ENCODE results near the gene ARMC9.

ARMC9 gene

DNA sequence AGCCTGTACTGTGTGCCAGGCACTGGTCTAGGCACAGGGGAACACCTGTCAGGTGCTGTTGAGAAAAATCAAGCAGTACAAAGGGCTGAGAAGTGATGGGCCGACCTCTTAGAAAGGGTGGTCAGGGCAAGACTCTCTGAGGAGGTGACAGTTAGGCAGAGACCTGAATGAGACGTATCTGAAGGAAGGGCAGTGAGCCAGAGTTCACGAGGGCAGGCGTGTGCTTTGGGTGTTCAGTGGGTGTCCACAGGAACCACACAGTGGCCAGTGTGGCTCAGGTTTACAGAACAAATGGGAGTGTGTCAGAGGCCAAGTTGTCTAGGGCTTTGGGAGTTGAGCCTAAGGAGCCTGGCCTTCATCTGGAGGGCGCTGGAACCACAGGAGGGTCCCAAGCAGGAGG lies 6.2 kb downstream of the ARMC9 start:
- DNase-seq (ENCODE audit: low spot score) = no peak

DNA sequence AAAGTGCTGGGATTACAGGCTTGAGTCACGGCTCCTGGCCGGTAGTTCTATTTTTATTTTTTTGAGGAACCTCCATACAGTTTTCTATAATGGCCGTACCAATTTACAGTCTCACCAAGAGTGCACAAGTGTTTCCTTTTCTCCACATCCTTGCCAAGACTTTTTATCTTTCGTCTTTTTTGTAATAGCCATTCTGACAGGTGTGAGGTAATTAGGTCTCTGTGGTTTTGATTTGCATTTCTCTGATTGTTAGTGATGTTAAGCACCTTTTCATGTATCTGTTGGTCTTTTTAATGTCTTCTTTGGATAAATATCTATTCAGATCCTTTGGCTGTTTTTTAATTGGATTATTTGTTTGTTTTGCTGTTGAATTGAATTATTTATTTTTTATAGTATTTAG lies 9.3 kb downstream of the ARMC9 start:
- DNase-seq (ENCODE audit: low spot score) = no peak

DNA sequence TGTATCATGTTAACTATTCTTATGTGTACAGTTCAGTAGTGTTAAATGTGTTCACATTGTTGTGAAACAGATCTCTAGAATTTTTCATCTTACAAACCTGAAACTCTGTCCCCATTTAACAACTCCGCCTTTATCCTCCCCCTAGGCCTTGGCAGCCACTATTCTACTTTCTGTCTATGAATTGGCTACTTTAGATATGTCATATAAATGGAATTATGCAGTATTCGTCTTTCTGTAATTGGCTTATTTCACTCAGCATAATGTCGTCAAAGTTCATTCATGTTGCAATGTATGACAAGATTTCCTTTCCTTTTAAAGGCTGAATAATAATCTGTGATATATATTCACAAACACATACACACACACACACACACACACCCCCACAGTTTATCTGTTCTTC lies 12.4 kb downstream of the ARMC9 start:
- no peak for DNase-seq (ENCODE audit: low spot score)

DNA sequence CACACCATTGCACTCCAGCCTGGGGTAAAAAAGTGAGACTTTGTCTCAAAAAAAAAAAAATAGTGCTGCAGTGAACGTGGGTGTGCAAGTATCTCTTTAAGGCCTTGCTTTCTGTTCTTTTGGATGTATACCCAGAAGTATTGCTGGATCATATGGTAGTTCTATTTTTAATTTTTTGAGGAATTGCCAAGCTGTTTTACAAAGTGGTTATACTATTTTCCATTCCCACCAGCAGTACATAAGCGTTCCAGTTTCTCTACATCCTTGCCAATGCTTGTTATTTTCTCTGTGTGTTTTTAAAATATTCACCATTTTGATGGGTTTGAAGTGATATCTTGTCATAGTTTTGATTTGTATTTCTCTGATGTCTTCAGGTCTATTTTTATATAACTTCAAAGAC lies 13.1 kb downstream of the ARMC9 start:
- DNase-seq (ENCODE audit: low spot score) = no peak

DNA sequence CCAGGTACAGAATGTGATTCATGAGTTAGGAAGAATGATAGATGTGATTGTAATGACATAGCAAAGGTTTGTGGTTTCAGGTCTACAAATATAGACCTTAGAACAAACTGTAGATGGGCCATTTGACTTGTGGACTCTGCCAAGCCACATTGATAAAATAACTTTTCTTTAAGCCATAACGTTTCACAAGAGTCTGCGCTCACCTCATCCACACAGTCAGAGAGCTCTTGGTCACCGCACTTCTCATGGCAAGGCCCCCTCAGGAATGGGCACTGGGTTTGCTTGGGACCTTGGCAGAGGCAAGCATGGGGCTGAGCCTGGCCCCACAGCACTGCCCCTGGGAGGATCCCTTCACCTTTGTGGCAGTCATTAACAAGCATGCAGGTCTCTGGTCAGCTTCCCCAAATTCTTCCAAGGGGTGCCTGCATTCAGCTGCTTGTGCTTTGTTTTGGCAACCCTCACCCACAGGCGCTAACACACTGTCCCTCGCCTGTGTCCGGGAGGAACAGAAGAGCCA lies 14.0 kb downstream of the ARMC9 start:
- DNase-seq (ENCODE audit: low spot score) = no peak

DNA sequence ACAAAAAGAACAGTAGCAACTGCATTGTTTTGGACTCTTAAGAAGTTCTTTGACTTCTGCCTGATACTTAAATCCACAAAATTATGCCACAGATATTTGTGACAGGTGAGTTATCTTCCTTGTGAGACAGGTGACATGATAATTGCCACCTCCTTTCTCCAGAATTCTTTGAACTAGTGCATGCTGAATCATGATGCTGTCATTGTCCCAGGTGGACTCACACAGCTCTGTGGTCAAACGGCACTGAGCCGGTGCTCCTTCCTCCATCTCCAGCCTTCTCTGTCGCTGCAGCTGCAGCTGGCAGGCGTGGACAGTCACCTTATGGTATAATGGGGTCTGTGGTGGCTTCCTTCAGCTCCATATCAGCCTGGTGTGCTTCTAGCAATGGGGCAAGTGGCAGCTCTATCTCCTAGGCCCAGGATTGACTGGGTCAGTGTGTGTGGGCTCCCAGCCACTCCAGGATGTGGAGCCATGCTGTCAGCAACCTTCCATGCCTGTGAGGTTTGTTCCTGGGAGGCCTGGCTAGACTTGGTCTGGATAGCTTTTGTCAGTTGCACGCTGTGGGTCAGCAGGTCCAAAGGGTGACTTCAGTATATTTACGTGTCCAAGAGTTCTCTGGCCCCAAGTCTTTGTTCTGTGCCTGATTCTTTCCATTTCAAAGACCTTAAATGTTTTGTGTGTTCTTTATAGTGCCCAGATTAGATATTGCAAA lies 15.7 kb downstream of the ARMC9 start:
- no peak for DNase-seq (ENCODE audit: low spot score)

DNA sequence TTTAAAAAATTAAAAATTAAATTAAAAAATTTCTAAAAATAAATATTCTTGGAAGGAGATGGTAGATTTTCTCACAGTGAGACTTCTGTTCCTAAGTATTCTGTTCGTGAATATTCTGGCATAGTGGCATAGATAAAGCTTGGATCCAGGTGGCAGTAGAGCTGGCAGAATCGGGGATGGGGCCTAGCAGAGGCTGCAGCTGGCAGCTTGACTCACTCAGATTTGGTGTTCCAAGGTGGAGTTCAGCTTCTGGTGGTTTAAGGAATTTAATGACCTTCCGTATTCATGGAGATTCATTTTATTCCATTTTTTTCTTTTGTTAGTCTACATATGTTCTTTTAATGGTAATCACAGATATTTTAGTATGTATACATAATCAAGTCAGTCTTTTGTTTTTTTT lies 19.9 kb downstream of the ARMC9 start:
- DNase-seq (ENCODE audit: low spot score) = no peak

DNA sequence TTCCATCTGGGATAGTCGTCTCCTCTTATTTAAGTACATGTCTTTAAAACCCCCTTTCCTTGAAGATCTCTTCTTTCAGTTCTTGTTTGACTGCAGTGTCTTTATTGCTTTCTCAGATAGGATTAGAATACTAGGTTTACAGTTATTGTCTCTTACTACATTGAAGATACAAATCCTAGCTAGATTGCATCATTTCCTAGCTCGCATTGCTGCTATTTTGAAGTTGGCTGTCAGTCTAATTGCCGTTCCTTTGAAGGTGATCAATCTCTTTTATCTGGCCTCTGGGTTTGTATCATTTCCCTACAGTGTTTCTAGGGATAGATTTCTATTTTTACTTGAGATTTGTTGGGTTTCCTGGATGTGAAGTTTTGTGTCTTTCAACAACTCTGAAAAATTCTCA lies 20.9 kb downstream of the ARMC9 start:
- no peak for DNase-seq (ENCODE audit: low spot score)

DNA sequence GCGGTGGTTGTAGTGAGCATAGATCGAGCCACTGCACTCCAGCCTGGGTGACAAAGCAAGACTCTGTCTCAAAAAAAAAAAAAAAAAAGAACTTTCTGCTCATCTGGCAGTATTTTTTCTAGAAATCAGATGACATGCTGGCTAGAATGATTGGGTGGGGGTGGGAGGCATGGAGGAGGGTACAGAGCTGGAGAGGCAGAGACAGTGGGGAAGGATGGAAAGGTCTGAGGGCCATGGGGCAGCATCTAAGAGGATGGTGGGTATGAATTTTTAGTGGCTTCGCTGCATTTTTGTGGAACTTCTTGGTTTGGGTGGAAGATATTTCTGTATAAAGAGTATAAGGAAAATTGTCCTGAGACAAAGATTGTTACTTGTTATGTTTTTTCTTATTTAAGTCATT lies 23.3 kb downstream of the ARMC9 start:
- no peak for DNase-seq (ENCODE audit: low spot score)

DNA sequence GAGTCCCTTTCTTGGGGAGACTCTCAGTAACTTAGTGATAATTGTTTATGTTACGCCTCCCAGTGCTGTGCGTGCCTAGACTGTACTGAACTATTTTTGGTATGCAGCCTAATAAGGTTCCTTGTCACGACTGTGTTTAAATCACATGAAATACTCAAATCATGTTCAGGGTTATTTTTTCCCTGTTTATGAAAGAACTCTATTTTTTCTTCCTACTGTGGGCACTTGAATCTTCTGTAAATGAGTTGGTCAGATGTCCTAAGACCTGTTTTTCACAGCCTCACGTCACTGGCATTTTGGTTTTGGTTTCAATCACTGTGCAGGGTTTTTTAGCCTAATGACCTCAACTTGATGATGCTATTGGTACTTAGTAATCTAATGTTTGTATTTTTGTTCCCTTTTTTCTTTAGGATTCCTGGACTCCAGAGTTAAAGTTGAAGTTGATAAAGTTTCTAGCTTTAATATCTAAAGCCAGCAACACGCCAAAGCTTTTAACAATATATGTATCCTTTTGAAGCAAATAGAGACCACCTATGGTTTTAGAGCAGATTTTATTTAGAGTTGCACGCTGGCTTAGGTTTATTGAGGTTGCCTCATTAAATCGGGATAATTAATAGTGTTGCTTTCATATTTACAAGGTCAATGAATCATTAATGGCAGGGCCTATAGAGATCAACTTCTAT lies 24.0 kb downstream of the ARMC9 start:
- no peak for DNase-seq (ENCODE audit: low spot score)

DNA sequence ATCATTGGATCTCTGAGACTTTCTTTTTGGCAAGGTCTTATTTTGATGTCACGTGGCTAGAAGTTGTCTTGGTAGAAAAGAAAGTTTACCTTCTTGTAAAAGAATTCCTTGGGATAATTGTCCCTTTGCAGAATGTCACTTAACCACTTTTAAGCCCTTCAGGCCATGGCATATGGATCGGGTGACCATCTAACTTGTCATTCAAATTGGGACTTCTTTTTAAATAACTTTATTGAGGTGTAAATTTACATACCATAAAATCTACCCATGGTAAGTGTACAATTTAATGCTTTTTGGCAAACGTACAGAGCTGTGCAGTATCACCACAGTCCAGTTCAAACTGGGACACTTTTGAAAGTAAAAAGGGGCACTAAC lies 24.6 kb downstream of the ARMC9 start:
- no peak for DNase-seq (ENCODE audit: low spot score)

DNA sequence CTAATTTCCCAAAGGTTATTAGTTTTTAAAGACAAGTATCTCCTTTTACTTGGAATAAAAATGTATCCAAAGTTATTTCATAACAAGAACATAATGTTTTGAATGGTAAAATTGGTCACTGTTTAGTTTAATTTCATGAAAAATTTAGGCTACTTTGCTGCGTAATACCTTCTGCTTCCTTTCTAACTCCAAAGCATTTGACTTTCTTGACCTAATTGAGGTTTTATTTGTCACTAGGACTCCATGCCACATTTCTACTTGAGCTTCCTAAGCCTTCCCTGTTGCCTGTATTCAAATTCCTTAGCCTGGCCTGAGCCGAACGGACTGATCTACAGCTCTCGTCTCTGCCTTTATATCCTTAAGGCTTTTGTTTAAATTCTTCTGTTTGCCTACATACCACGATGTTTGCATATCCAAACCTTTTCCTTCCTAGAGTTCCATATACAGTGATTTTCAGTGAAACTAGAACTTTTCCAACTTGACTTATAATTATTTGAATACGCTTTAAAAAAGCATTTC lies 25.1 kb downstream of the ARMC9 start:
- no peak for DNase-seq (ENCODE audit: low spot score)

DNA sequence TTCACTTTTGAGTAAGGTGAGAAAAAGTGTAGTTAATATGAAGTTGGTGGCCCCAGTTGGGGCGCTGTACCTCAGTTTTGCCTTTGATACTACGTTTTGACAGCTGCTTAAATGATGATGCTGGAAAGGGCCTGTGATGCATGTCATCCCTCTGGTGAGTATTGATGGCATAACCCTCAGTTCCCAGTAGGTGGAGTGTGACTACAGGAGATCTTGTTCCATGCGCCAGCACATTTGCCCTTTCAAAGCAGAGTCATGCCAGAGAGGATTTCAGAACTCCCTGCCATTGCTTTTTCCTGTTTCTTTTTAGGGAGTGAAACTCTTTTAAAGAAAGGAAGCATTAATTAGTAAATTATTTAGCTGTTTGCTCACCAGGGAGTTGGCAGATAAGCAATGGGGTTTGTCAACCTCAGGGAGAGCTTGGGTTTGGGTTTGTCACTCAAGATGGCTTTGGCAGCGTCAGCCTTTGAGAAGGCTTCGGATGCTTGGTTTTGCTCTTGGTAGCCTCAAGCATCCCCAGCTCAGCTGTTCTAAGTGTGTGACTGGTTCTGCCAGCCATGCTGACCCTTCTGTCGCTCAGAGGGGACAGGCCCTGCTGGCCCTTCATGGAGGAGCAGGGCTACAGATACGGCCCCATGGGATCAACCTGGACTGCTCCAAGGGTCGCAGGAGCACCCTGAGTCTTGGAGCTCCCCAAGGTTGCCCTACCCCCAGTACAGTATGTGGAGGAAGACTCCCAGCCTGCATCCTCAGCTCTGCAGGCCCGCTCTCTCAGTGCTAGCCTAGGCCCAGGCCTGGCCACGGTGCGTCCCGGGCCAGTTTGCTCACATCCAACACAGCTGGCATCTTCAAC lies 29.1 kb downstream of the ARMC9 start:
- DNase-seq (ENCODE audit: low spot score) = peak; percentile 92

DNA sequence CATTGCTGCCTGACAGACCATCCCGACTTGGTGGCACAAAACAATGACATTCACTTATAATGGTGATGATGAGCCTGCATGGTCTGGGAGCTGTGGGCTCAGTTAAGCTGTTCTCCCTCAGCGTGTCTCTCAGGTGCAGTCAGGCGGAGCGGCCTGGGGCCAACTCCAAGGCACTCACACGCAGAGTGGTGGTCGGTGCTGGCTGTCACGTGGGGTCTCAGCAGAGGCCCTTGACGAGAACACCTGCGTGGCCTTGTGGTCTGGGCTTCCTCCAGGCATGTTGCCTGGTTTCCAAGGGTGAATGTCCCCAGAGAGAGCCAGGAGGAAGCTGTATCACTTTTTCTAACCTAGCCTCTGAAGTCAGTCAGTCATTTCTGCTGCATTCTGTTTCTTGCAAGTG lies 29.8 kb downstream of the ARMC9 start:
- DNase-seq (ENCODE audit: low spot score) = peak; percentile 87

DNA sequence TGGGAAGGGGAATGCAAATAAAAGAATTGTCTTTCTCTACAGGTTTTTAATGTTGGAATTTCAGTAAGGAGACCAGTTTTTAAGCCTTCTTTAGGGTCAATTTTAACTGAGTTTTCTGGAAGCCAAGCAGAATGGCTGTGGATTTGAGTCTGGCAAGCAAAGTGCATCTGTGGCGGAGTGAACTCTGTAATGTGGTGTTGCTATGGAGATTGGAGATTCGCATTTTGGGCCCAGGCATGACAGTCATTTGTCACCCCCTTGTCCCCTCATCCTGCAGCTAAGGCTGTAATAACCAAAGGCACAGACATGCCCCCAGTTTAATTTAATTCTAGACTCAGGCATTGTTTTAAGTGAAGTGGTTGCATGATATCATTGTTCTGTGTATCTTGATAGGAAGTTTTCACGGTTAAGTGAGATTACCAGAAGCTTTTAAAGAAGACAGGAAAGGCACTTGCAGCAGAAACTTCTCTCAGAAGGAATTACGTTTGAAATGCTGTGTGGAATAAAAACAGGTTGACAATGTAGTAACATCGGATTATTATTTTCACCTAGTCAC lies 30.6 kb downstream of the ARMC9 start:
- DNase-seq (ENCODE audit: low spot score) = peak; percentile 38

DNA sequence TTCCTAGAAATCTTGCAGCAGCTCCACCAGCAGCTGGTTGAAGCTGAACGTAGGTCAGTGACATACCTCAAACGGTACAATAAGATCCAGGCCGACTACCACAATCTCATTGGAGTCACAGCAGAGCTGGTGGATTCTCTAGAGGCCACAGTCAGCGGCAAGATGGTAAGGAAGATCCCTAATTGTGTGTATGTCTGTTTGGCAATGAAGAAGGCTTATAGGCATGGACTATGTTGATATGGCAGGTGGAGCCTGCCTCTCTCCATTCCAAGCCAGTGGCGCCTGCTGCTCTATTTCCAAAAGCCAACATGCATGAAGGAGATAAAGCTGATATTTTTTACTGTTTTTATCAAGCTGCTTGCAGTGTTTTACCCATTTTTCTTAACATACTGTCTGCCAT lies 36.8 kb downstream of the ARMC9 start:
- no peak for DNase-seq (ENCODE audit: low spot score)

DNA sequence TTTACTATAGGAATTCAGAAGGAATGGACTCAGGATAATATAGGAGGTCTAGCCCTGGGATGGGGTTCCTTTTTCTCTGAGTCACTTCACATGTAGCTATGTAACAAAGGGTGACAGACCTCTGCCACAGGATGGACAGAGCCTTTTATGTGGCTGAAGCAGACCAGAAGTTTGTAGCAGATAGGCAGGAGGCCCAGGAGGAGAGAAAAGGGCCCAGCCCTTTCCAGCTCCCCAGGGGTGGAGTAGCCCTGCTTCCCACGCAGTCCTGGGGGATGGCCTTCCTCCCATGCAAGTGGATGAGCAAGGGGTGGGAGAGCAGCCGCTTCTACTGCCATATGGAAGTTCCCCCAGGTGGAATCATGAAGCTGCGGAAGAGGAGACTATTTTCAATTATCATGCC lies 40.3 kb downstream of the ARMC9 start:
- DNase-seq (ENCODE audit: low spot score) = no peak

DNA sequence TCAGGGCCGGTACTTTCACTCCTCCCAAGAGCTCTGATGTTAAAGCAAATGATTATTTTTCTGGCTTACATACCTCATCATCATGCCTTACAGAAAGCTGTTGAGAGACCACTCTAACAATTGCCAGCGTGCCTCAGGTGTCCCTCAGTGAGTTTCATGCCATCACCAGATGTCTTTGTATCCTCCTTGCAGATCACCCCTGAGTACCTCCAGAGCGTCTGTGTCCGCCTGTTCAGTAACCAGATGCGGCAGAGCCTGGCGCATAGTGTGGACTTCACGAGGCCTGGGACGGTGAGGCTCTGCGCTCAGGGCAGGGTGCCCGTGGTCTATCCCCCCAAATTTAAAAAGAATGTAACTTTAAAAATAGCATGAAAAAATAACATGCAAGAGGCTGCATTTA lies 41.3 kb downstream of the ARMC9 start:
- no peak for DNase-seq (ENCODE audit: low spot score)

DNA sequence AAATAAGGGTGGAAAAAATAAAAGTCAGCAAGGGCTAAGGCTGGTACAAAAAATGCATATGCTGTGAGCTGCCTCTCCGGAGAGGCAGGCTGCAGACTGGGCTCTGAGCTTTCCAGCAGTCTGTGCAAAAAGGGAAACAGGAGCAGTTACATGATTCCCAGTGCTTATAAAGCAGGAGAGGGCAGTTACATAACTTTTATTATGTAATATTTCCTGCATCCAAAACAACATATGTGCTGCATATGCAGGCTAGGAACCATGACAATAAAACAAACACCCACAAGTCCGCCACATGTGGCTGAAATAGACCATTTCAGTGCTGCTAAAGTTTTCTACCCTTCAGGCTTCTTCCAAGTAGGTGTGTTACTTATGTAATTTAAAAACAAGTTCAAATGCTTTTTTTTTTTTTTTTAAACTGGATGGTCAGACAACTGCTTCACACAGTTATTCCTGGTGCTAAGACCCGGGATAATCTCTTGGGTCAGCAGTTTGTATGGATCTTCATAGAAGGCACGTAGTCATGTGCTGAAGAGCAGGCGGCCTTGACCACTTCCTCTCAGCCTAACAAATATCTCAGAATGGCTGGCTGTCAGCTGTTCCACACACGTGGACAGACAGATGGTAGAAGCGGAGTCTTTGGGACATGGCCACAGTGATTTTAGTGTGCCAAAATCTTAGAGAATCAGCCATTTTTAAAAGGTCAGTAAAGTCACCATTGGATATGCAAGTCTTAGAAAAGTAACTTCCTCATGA lies 43.5 kb downstream of the ARMC9 start:
- no peak for DNase-seq (ENCODE audit: low spot score)

DNA sequence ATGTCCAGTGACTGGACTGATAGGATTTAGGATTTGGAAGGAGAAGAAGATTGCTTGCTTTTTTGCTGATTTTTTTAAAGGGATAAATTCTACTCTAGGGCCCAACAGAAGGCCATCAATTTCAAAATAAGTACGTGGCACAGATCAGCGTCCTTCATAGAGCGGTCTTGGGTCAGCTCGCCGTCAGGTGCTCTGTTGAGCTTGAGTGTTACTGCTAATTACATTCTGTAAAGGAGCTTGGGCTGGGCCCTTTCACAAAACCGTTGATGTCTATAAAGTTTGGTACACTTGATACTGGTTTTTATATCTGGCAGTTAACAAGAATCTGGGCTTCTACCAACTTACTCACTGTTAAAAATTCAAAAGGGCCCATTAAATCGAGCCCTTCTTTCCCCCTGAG lies 45.4 kb downstream of the ARMC9 start:
- no peak for DNase-seq (ENCODE audit: low spot score)

DNA sequence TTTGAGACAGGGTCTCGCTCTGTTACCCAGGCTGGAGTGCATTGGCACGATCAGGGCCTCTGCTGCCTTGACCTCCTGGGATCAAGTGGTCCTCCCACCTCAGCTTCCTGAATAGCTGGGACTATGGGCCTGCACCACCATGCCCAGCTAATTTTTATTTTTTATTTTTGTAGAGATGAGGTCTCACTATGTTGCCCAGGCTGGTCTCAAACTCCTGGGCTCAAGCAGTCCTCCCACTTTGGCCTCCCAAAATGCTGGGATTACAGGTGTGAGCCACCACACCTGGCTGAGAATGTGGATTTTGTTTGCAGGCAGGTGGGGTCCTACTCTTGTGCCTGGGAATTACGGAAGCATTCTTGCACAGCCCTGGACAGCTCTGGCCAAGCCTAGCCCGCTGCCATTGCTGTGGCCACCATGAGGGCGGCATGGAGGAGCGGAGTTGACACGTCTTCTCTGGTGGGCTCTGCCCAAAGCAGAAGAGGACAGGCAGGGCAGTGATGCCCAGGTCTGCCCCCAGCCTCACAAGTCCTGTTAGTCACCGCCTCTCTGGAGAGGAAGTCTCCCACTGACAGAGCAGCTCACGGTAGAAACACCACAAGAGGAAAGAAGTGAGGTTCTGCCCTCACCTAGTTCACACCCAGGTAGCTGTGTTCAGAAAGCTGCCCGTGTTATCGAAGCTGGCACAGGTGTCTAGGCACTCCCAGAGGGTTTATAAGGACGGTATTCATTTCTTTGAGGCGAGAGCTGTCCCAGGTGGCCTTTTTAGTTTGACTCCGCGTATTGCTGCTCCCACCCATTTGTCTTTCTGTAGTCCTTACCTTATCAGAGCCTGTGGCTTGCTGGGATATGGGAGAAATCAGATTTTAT lies 46.2 kb downstream of the ARMC9 start:
- no peak for DNase-seq (ENCODE audit: low spot score)
